ENCODE measurements around the gene TSPAN9.

Gene TSPAN9

DNA sequence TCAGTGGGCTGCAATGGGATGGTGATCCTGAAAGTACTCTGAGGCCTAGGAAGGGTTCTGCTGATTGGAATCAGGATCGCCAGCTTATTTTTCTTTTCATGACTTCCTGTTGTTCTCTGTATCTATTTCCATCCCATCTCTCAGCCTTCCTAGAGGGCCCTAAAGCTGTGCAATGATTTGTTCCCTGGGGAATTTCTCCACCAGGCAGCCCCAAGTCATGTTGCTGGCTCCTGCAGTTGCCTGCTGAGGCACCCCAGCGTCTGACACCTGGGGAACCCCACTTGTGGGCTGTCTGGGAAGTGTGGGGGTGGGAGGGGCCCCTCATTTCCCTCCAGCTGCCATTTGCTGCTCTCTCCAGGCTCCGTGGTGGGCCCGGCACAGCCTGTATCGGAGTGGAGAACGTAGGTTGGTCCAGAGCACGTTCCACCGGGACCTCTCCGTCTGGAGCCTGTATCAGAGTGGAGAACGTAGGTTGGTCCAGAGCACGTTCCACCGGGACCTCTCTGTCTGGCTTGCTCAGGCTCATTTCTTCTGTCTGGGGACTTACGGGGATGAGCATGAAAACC, 138.3 kb downstream of the TSPAN9 start:
- TF ChIP-seq, protein P1, sequence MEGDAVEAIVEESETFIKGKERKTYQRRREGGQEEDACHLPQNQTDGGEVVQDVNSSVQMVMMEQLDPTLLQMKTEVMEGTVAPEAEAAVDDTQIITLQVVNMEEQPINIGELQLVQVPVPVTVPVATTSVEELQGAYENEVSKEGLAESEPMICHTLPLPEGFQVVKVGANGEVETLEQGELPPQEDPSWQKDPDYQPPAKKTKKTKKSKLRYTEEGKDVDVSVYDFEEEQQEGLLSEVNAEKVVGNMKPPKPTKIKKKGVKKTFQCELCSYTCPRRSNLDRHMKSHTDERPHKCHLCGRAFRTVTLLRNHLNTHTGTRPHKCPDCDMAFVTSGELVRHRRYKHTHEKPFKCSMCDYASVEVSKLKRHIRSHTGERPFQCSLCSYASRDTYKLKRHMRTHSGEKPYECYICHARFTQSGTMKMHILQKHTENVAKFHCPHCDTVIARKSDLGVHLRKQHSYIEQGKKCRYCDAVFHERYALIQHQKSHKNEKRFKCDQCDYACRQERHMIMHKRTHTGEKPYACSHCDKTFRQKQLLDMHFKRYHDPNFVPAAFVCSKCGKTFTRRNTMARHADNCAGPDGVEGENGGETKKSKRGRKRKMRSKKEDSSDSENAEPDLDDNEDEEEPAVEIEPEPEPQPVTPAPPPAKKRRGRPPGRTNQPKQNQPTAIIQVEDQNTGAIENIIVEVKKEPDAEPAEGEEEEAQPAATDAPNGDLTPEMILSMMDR (IDR thresholded peaks at IDR 0.05; ENCODE audit: low read depth, low read length, poor library complexity, severe bottlenecking) = no peak
- no peak for TF ChIP-seq EZH2phosphoT487 (IDR thresholded peaks at IDR 0.05; ENCODE audit: borderline replicate concordance, low read length)
- Histone ChIP-seq H4K20me1 (ENCODE audit: control insufficient read depth, insufficient read depth, low read depth, low read length) (no peaks in the 10 kb centered on the region), H3K4me3 (ENCODE audit: low read length) (no peak overlapping the region), H3K9me2 (replicated peaks; ENCODE audit: control insufficient read depth, low read length) (no peaks in the 10 kb centered on the region), H3K79me2 (ENCODE audit: control insufficient read depth, low read length) (no peaks in the 10 kb centered on the region), H3K9me3 (ENCODE audit: control insufficient read depth, insufficient read depth, low read length) (no peaks in the 10 kb centered on the region), H3K27me3 (ENCODE audit: control insufficient read depth, low read length) (no peaks in the 10 kb centered on the region), H3K36me3 (ENCODE audit: control insufficient read depth, low read length) (no peaks in the 10 kb centered on the region), H3K27ac (ENCODE audit: low read depth, low read length) (no peak overlapping the region), H3K4me1 (ENCODE audit: control insufficient read depth, low read length) (peaks cover 21% of the 10 kb centered on the region), H3K4me2 (ENCODE audit: low read length) (peak overlapping the region; percentile 21), H3F3A (ENCODE audit: control insufficient read depth, insufficient read depth) (no peaks in the 10 kb centered on the region)

DNA sequence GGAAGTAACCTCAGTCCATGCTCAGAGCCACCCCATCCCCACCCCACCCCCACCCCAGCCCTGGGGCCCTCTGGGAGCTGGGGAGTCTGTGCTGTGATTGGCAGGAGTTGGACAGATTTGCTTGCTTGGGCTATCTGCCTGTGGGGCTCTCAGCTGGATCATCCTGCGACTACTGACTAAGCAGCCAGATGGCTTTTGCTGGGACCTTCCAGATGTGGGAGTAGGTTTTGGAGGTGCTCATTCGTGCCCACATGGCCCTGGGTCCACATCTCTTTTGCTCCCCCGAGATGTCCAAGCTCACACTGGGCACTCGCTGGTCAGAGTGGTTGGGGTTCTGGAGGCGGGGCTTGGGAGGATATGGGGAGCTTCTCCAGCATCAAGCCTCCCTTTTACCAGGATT, 138.9 kb downstream of the TSPAN9 start:
- Histone ChIP-seq H3K4me3 (ENCODE audit: low read length) (no peak overlapping the region), H3K27me3 (ENCODE audit: control insufficient read depth, low read length) (no peaks in the 10 kb centered on the region), H3K4me1 (ENCODE audit: control insufficient read depth, low read length) (peaks cover 21% of the 10 kb centered on the region), H3K9me2 (replicated peaks; ENCODE audit: control insufficient read depth, low read length) (no peaks in the 10 kb centered on the region), H3K9me3 (ENCODE audit: control insufficient read depth, insufficient read depth, low read length) (no peaks in the 10 kb centered on the region), H3K36me3 (ENCODE audit: control insufficient read depth, low read length) (no peaks in the 10 kb centered on the region), H3K4me2 (ENCODE audit: low read length) (no peak overlapping the region), H4K20me1 (ENCODE audit: control insufficient read depth, insufficient read depth, low read depth, low read length) (no peaks in the 10 kb centered on the region), H3K79me2 (ENCODE audit: control insufficient read depth, low read length) (no peaks in the 10 kb centered on the region), H3F3A (ENCODE audit: control insufficient read depth, insufficient read depth) (no peaks in the 10 kb centered on the region), H3K27ac (ENCODE audit: low read depth, low read length) (no peak overlapping the region)
- TF ChIP-seq, protein P1 (IDR thresholded peaks at IDR 0.05; ENCODE audit: low read depth, low read length, poor library complexity, severe bottlenecking) = no peak
- TF ChIP-seq EZH2phosphoT487 (IDR thresholded peaks at IDR 0.05; ENCODE audit: borderline replicate concordance, low read length) = no peak

- Histone ChIP-seq H3F3A (ENCODE audit: control insufficient read depth, insufficient read depth) (no peaks in the 10 kb centered on the region), H3K36me3 (ENCODE audit: control insufficient read depth, low read length) (no peaks in the 10 kb centered on the region), H3K9me3 (ENCODE audit: control insufficient read depth, insufficient read depth, low read length) (no peaks in the 10 kb centered on the region), H3K79me2 (ENCODE audit: control insufficient read depth, low read length) (no peaks in the 10 kb centered on the region), H3K4me2 (ENCODE audit: low read length) (no peak overlapping the region), H3K4me1 (ENCODE audit: control insufficient read depth, low read length) (peaks cover 21% of the 10 kb centered on the region), H3K27me3 (ENCODE audit: control insufficient read depth, low read length) (no peaks in the 10 kb centered on the region), H3K4me3 (ENCODE audit: low read length) (no peak overlapping the region), H4K20me1 (ENCODE audit: control insufficient read depth, insufficient read depth, low read depth, low read length) (no peaks in the 10 kb centered on the region), H3K27ac (ENCODE audit: low read depth, low read length) (no peak overlapping the region), H3K9me2 (replicated peaks; ENCODE audit: control insufficient read depth, low read length) (no peaks in the 10 kb centered on the region)
- TF ChIP-seq, protein P1 (IDR thresholded peaks at IDR 0.05; ENCODE audit: low read depth, low read length, poor library complexity, severe bottlenecking) = no peak
- TF ChIP-seq EZH2phosphoT487 (IDR thresholded peaks at IDR 0.05; ENCODE audit: borderline replicate concordance, low read length) = no peak
Observed at GRCh38 chr12:3216726-3217682, 139.8 kb downstream of the TSPAN9 start.

All from DOHH2 (cell line).